Caco-2 (cell line): ENCODE measurements around the gene AKAP8L. TPM values are rescaled to one million over a fixed set of nuclear protein-coding genes. Genes with fewer than 3 reads are reported as not detected.

Source experiments
- BruUV-seq: library from RNA; stranded (reverse); fragments of 400-500 nt; replicated peaks from 2 replicates; lab custom pipeline; 2021; lab: Mats Ljungman, UMichigan
- CTCF ChIA-PET: fragments of 300-600 bp; sonication (Branson Sonifier 250); formaldehyde crosslinking; loops from one replicate; lab custom pipeline; 2022; ENCODE audit warnings: antibody characterized with exemption; lab: Charles Lee
- POLR2A ChIA-PET: fragments of 300-600 bp; sonication (Branson Sonifier 250); formaldehyde crosslinking; loops from one replicate; lab custom pipeline; 2022; ENCODE audit warnings: antibody characterized with exemption; lab: Charles Lee
- DNase-seq, 2 experiments: peaks; one replicate each; pipeline versions ENCODE4 v3.0.0 to v3.0.0-alpha.2; 2020 to 2022
- H3K27me3 ChIP-seq: replicated peaks from 2 replicates; pipeline ENCODE4 v1.6.0; 2011; ENCODE audit warnings: low read length; ENCODE audit not compliant: control insufficient read depth, insufficient read depth
- H3K36me3 ChIP-seq: 2 replicates; pipeline ENCODE4 v1.5.1; 2011; ENCODE audit warnings: low read length; ENCODE audit not compliant: control insufficient read depth, insufficient read depth
- H3K4me1 ChIP-seq: fragments of 250-450 bp; sonication (Bioruptor Pico); 2 replicates; pipeline ENCODE4 v1.5.1; 2020; ENCODE audit warnings: mild to moderate bottlenecking
- H3K4me3 ChIP-seq: 2 replicates; pipeline ENCODE4 v1.5.1; 2011; ENCODE audit warnings: low read depth, mild to moderate bottlenecking, control low read depth, low read length
- H3K9me3 ChIP-seq: fragments of 250-450 bp; sonication (Bioruptor Pico); 2 replicates; pipeline ENCODE4 v1.5.1; 2020; ENCODE audit warnings: mild to moderate bottlenecking, moderate library complexity
- H3K27ac Mint-ChIP-seq: one replicate; pipeline ENCODE4 v1.8.0; 2022; ENCODE audit warnings: mixed read lengths; ENCODE audit not compliant: unreplicated experiment
- H3K27me3 Mint-ChIP-seq: one replicate; pipeline ENCODE4 v1.8.0; 2022; ENCODE audit warnings: mixed read lengths; ENCODE audit not compliant: insufficient read depth, unreplicated experiment
- H3K36me3 Mint-ChIP-seq: one replicate; pipeline ENCODE4 v1.8.0; 2022; ENCODE audit warnings: mild to moderate bottlenecking, mixed read lengths; ENCODE audit not compliant: insufficient read depth, unreplicated experiment
- H3K4me1 Mint-ChIP-seq: one replicate; pipeline ENCODE4 v1.8.0; 2022; ENCODE audit warnings: low read depth, mixed read lengths; ENCODE audit not compliant: unreplicated experiment
- H3K4me3 Mint-ChIP-seq: one replicate; pipeline ENCODE4 v1.8.0; 2022; ENCODE audit warnings: mild to moderate bottlenecking, moderate library complexity, mixed read lengths; ENCODE audit not compliant: unreplicated experiment
- H3K9me3 Mint-ChIP-seq: one replicate; pipeline ENCODE4 v1.8.0; 2022; ENCODE audit warnings: mixed read lengths; ENCODE audit not compliant: unreplicated experiment
- CTCF ChIP-seq, 2 experiments: fragments of 200-600 bp in 1 of 2; IDR thresholded peaks; 1 replicate in 1 of 2; 2 replicates in 1 of 2; pipeline versions ENCODE4 v1.5.1 to v1.8.0; 2011 to 2022; ENCODE audit warnings: antibody characterized with exemption in 1 of 2, control low read depth in 1 of 2, inconsistent platforms in 1 of 2, low read depth in 1 of 2, low read length in 1 of 2, mild to moderate bottlenecking in 1 of 2, moderate library complexity in 1 of 2; ENCODE audit not compliant: insufficient read depth in 1 of 2, severe bottlenecking in 1 of 2, unreplicated experiment in 1 of 2
- intact Hi-C: fragments of 100-400 bp; cut with micrococcal nuclease; formaldehyde crosslinking; loops from one replicate; pipeline ENCODE4 v1.10.0; 2022; ENCODE audit not compliant: unreplicated experiment
- total RNA-seq: library from RNA; stranded (reverse); gene quantifications from 2 replicates; pipeline ENCODE4 v1.2.3, GENCODE V29; 2022

Gene AKAP8L
- total RNA-seq, 1 experiment from 2014 or later, result 112 TPM

GRCh38 chr19:15466851-15467733 lies 48.3 kb upstream of the AKAP8L start:
- no TSS peak for BruUV-seq
- H3K27me3 Mint-ChIP-seq, result no peaks in the 10 kb centered on the region
- TF ChIP-seq CTCF (IDR thresholded peaks at IDR 0.05; ENCODE audit: insufficient read depth in 1 of 2, low read depth in 1 of 2, low read length in 1 of 2, severe bottlenecking in 1 of 2, unreplicated experiment in 1 of 2), result no peak
- peaks cover 4% of the 10 kb centered on the region; the same call in 1 of the 2 replicates for H3K4me1 ChIP-seq
- H3K36me3 Mint-ChIP-seq, result peaks cover 6% of the 10 kb centered on the region
- no peak overlapping the region for H3K4me3 ChIP-seq
- no peaks in the 10 kb centered on the region for H3K27me3 ChIP-seq
- H3K4me1 Mint-ChIP-seq, result peaks cover 11% of the 10 kb centered on the region
- no peaks in the 10 kb centered on the region for H3K9me3 Mint-ChIP-seq
- no peak overlapping the region for H3K4me3 Mint-ChIP-seq
- intact Hi-C loops, result no loop called here
- no peak for DNase-seq
- no peaks in the 10 kb centered on the region for H3K36me3 ChIP-seq
- H3K9me3 ChIP-seq, result no peaks in the 10 kb centered on the region
- POLR2A ChIA-PET, result interaction anchor here (0.7 kb wide), 1 partner anchor 202 kb away, joined by 4 read pairs; no protein-coding TSS in a partner anchor
- CTCF ChIA-PET, result no interaction called here
- H3K27ac Mint-ChIP-seq, result no peak overlapping the region

GRCh38 chr19:15464394-15465385 lies 45.9 kb upstream of the AKAP8L start, which contains the start of gene RASAL3:
Gene RASAL3 (minus strand): TSS chr19:15464544. CDS start chr19:15464358, 186 bp downstream.
- Mint-ChIP-seq H3K9me3 (no peaks in the 10 kb centered on the region), H3K27ac (no peak within 1 kb of the TSS), H3K36me3 (peaks cover 6% of the 10 kb centered on the region), H3K27me3 (peaks cover 2% of the 10 kb centered on the region), H3K4me3 (no peak within 1 kb of the TSS), H3K4me1 (peaks cover 11% of the 10 kb centered on the region)
- H3K36me3 ChIP-seq, result no peaks in the 10 kb centered on the region
- no peaks in the 10 kb centered on the region for H3K9me3 ChIP-seq
- no peaks in the 10 kb centered on the region for H3K27me3 ChIP-seq
- POLR2A ChIA-PET, result no interaction called here
- TF ChIP-seq CTCF (IDR thresholded peaks at IDR 0.05; ENCODE audit: insufficient read depth in 1 of 2, low read depth in 1 of 2, low read length in 1 of 2, severe bottlenecking in 1 of 2, unreplicated experiment in 1 of 2), result no peak
- peaks cover 4% of the 10 kb centered on the region; the same call in 1 of the 2 replicates for H3K4me1 ChIP-seq
- DNase-seq, result no peak
- no TSS peak for BruUV-seq
- H3K4me3 ChIP-seq, result no peak within 1 kb of the TSS
- CTCF ChIA-PET, result no interaction called here
- intact Hi-C loops, result no loop called here

- Mint-ChIP-seq H3K27ac (no peak overlapping the region), H3K27me3 (peaks cover 2% of the 10 kb centered on the region), H3K9me3 (no peaks in the 10 kb centered on the region), H3K36me3 (peaks cover 6% of the 10 kb centered on the region), H3K4me1 (peaks cover 6% of the 10 kb centered on the region), H3K4me3 (no peak overlapping the region)
- ChIA-PET POLR2A (no interaction called here), CTCF (no interaction called here)
- intact Hi-C loops, result no loop called here
- Histone ChIP-seq H3K4me1 (peaks cover under 1% of the 10 kb centered on the region; the same call in 1 of the 2 replicates), H3K27me3 (no peaks in the 10 kb centered on the region), H3K4me3 (no peak overlapping the region), H3K9me3 (no peaks in the 10 kb centered on the region), H3K36me3 (no peaks in the 10 kb centered on the region)
- no peak for TF ChIP-seq CTCF (IDR thresholded peaks at IDR 0.05; ENCODE audit: insufficient read depth in 1 of 2, low read depth in 1 of 2, low read length in 1 of 2, severe bottlenecking in 1 of 2, unreplicated experiment in 1 of 2)
- BruUV-seq, result no TSS peak
- DNase-seq, result no peak
Measured at GRCh38 chr19:15463861-15464371, 45.1 kb upstream of the AKAP8L start.
